Ectodermal cell (in vitro differentiated cells): Measurements from ENCODE around the gene DYRK4. TPM values are rescaled to one million over a fixed set of nuclear protein-coding genes. Genes with fewer than 3 reads are reported as not detected.
"Not testable (repeated sequence)": the region's sequence is repeated elsewhere in the genome, so short reads cannot be mapped to it uniquely, and the experiment has no call there.

Experiments
- H3K27ac ChIP-seq: 2 replicates; pipeline ENCODE4 v1.7.0; 2013; ENCODE audit warnings: mild to moderate bottlenecking, low read depth, low read length; ENCODE audit not compliant: insufficient read depth, poor library complexity, severe bottlenecking
- H3K27me3 ChIP-seq: 2 replicates; pipeline ENCODE4 v1.7.0; 2013; ENCODE audit warnings: mild to moderate bottlenecking, low read length; ENCODE audit not compliant: insufficient read depth, control insufficient read depth, poor library complexity, severe bottlenecking
- H3K36me3 ChIP-seq: one replicate; pipeline ENCODE4 v1.7.0; 2013; ENCODE audit warnings: low read length; ENCODE audit not compliant: control insufficient read depth, insufficient read depth
- H3K4me1 ChIP-seq: one replicate; pipeline ENCODE4 v1.7.0; 2013; ENCODE audit warnings: low read length; ENCODE audit not compliant: control insufficient read depth, insufficient read depth
- H3K4me3 ChIP-seq: 2 replicates; pipeline ENCODE4 v1.7.0; 2013; ENCODE audit warnings: low read depth, low read length, control low read depth; ENCODE audit not compliant: insufficient read depth
- H3K9me3 ChIP-seq: 2 replicates; pipeline ENCODE4 v1.7.0; 2013; ENCODE audit warnings: mild to moderate bottlenecking, low read length, moderate library complexity; ENCODE audit not compliant: control insufficient read depth
- WGBS, 2 experiments: methylation state at CpG; one replicate each; pipeline ENCODE4 v1.1.7; 2013; ENCODE audit warnings: missing lambda C conversion rate in 2 of 2; 5-methylcytosine and 5-hydroxymethylcytosine counted together
- polyA plus RNA-seq, 4 experiments: library from polyadenylated mRNA; stranded (reverse); fragments of 50-300 nt; gene quantifications; one replicate each; pipeline ENCODE4 v1.2.3, GENCODE V29; 2013

The DYRK4 gene, protein sequence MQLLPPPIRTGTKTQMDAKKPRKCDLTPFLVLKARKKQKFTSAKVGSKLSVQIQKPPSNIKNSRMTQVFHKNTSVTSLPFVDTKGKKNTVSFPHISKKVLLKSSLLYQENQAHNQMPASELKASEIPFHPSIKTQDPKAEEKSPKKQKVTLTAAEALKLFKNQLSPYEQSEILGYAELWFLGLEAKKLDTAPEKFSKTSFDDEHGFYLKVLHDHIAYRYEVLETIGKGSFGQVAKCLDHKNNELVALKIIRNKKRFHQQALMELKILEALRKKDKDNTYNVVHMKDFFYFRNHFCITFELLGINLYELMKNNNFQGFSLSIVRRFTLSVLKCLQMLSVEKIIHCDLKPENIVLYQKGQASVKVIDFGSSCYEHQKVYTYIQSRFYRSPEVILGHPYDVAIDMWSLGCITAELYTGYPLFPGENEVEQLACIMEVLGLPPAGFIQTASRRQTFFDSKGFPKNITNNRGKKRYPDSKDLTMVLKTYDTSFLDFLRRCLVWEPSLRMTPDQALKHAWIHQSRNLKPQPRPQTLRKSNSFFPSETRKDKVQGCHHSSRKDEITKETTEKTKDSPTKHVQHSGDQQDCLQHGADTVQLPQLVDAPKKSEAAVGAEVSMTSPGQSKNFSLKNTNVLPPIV
- 20.2 TPM for polyA plus RNA-seq (2013, experiment 1 of 4)
- polyA plus RNA-seq (2013, experiment 2 of 4), result 15.7 TPM
- polyA plus RNA-seq (2013, experiment 3 of 4), result 23.9 TPM
- polyA plus RNA-seq (2013, experiment 4 of 4), result 23.8 TPM

DNA sequence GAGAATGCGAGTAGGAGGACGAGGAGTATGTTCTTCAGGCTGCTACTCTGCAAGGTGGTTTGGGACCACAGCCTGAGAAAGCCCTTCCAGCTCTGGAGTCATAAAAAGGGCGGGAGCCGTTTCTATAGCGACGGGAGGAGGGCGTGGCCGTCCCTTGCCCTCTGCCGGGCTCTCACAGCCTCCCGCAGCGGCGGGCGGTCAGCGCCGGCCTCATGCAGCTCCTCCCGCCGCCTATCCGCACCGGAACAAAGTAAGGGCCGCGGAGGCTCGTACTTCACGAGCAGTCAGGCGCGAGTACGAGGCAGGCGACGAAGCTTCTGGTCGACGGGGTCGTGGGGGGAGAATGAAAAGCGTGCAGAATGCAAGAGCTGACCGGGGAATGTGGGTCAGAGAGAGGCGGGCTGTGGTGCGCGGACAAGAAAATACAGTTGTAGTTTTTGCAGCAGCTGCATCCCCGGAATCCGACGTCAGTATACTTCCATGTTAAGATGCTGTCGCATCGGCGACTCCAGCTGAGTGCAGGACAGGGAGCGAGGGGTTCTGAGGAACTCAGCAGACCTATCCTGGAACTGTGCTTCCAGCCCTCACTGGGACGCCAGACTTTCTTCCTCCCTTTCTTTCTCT is at the start of gene DYRK4:
DYRK4 (plus strand) TSS at position 175 of the 624 bp plus-strand sequence; CDS start at position 213, 38 bp downstream.
- H3K27me3 ChIP-seq, result peaks cover 12% of the 10 kb centered on the region
- H3K27ac ChIP-seq, result no peak within 1 kb of the TSS
- no peaks in the 10 kb centered on the region for H3K36me3 ChIP-seq
- H3K9me3 ChIP-seq, result no peaks in the 10 kb centered on the region
- H3K4me1 ChIP-seq, result peaks cover 4% of the 10 kb centered on the region
- H3K4me3 ChIP-seq, result no peak within 1 kb of the TSS
- 25% methylated on average over 44 of the region's 44 CpGs for WGBS, 2 experiments

DNA sequence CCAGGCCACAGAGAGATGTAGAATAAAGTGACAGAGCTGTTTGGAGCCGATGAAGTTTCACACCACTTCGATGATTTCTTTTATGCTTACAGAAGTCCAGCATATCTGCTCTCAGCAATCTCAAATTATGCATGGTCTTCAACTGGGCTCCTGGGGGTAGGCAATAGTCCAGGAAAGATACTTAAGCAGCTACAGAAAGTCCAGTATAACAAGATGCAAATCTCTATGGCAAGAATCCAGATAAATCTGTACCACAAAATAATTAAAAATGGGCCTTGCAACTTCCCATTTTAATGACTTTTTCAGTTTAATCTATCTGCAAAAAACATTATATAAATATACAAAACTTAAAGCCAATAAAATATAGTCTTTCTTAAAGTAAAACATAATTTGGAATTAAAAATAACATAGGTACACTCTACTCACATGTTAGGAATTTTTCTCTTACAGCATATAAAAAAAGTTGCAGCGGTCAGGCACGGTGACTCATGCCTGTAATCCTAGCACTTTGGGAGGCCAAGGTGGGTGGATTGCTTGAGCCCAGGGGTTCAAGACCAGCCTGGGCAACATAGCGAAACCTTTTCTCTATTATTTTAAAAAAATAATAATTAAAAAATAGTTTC is 43.8 kb upstream of the DYRK4 start:
- peaks cover 12% of the 10 kb centered on the region for H3K36me3 ChIP-seq
- H3K4me3 ChIP-seq, result no peak overlapping the region
- no peaks in the 10 kb centered on the region for H3K27me3 ChIP-seq
- 89 to 98% methylated on average over 4 of the region's 5 CpGs for WGBS, 2 experiments
- H3K9me3 ChIP-seq, result no peaks in the 10 kb centered on the region
- peaks cover 4% of the 10 kb centered on the region for H3K4me1 ChIP-seq
- H3K27ac ChIP-seq, result no peak overlapping the region

DNA sequence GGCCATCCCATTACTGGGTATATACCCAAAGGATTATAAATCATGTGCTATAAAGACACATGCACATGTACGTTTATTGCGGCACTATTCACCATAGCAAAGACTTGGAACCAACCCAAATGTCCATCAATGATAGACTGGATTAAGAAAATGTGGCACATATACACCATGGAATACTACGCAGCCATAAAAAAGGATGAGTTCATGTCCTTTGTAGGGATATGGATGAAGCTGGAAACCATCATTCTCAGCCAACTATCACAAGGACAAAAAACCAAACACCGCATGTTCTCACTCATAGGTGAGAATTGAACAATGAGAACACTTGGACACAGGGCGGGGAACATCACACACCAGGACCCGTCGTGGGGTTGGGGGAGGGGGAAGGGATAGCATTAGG is 38.6 kb upstream of the DYRK4 start:
- not testable (repeated sequence) for H3K4me1 ChIP-seq, H3K9me3 ChIP-seq, H3K4me3 ChIP-seq, H3K27ac ChIP-seq, H3K27me3 ChIP-seq
- WGBS, 2 experiments, result 94 to 98% methylated on average over 6 of the region's 7 CpGs
- peaks cover 13% of the 10 kb centered on the region for H3K36me3 ChIP-seq

DNA sequence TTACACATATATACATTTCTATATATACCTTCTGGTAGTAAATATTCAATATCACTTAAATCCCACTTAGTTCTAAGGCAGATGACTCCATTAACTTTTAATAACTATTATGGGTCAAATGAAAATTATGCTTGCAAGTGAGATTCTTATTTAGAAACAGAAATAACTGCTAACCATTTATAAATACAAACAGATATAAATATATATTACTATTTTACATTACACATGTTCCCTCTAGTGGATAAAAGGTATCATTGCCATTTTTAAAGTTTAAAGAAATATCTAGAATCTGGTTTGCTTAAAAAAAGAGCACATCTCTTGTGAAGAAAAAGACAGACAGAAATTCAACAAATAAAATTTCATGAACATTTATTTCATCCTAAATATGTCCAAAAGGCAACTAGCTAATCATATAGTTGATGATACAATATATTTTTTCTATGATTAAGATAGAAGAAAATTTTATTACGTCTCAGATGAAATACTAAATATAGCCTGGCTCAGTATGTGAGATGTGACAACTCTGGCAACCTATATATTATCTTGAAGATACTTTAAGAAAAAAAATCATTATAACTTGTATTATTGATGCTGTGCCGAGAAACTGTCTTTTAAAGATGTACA is 35.0 kb upstream of the DYRK4 start:
- H3K4me3 ChIP-seq, result no peak overlapping the region
- no peaks in the 10 kb centered on the region for H3K27me3 ChIP-seq
- no peak overlapping the region for H3K27ac ChIP-seq
- no peaks in the 10 kb centered on the region for H3K4me1 ChIP-seq
- H3K9me3 ChIP-seq, result no peaks in the 10 kb centered on the region
- peaks cover 6% of the 10 kb centered on the region for H3K36me3 ChIP-seq
- WGBS, 2 experiments, result 80 to 92% methylated on average over 1 of the region's 2 CpGs

DNA sequence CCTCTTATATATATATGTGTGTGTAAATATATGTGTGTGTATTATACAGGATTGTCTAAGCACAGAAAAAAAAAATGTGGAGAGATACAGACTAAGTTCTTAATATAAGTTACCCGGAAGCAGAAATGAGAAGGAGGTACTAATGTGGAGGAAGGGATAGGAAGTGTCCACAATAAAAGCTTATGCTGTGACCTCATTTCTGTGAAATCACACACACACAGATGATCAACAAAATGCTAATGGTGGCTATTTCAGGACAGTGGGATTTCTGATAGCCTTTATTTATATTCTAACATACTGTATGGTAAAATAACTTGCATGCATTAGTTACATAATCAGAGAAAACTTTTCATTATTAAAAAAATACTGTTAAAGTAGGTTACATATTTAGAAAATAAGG is 31.8 kb upstream of the DYRK4 start:
- WGBS, 2 experiments, result 93 to 95% methylated on average over 1 of the region's 1 CpG
- no peak overlapping the region for H3K27ac ChIP-seq
- H3K4me1 ChIP-seq, result no peaks in the 10 kb centered on the region
- H3K36me3 ChIP-seq, result peaks cover 4% of the 10 kb centered on the region
- no peaks in the 10 kb centered on the region for H3K9me3 ChIP-seq
- H3K4me3 ChIP-seq, result no peak overlapping the region
- no peaks in the 10 kb centered on the region for H3K27me3 ChIP-seq

DNA sequence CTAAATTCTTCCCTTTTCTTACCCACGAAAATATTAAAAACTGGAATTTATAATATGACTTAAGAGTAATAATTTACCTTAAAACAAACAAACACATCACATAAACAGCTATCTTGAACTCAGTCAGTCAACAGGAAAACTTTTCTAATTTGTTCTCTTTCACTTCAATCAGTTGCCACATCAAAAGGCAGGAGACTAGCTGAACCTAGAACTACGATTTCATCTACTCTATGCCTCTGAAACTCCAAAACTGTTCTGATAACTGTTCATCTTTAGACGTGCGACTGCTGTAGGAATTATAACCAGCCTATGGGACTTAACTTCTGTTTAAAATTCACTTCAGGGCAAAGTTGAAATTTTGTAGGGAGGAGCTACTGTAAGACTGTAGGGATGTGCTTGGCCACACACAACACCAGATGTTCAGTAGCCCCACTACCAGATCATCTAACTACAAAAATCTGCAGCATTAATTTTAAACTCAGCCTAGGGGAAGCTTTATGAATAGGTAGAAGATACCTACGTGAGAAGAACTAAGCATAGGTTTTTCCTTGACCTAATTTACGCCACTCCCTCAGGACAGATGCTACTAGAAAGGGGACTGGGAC is 30.9 kb upstream of the DYRK4 start:
- peaks cover 4% of the 10 kb centered on the region for H3K36me3 ChIP-seq
- no peaks in the 10 kb centered on the region for H3K4me1 ChIP-seq
- H3K4me3 ChIP-seq, result no peak overlapping the region
- no peaks in the 10 kb centered on the region for H3K9me3 ChIP-seq
- no peak overlapping the region for H3K27ac ChIP-seq
- no peaks in the 10 kb centered on the region for H3K27me3 ChIP-seq
- 93 to 96% methylated on average over 5 of the region's 6 CpGs for WGBS, 2 experiments

DNA sequence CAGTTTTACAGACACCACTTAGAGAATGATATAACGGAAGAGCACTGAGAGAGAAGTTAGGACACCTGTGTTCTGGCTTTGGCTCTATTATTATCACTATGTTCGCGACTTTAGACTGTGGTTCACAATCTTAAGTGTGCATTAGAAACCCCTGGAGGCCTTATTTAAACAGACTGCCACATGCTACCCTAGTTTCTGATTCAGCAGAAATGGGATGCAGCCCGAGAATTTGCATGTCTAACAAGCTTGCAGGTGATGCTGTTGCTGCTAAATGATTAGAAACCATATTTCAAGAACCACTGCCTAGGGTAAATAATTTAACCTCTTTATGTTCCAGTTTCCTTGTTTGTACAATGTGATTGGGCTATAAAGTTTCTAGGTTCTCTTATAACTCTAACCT is 26.9 kb upstream of the DYRK4 start:
- no peaks in the 10 kb centered on the region for H3K4me1 ChIP-seq
- H3K27me3 ChIP-seq, result no peaks in the 10 kb centered on the region
- no peak overlapping the region for H3K27ac ChIP-seq
- H3K9me3 ChIP-seq, result no peaks in the 10 kb centered on the region
- peaks cover 4% of the 10 kb centered on the region for H3K36me3 ChIP-seq
- no peak overlapping the region for H3K4me3 ChIP-seq
- WGBS, 2 experiments, result 96 to 98% methylated on average over 4 of the region's 4 CpGs

DNA sequence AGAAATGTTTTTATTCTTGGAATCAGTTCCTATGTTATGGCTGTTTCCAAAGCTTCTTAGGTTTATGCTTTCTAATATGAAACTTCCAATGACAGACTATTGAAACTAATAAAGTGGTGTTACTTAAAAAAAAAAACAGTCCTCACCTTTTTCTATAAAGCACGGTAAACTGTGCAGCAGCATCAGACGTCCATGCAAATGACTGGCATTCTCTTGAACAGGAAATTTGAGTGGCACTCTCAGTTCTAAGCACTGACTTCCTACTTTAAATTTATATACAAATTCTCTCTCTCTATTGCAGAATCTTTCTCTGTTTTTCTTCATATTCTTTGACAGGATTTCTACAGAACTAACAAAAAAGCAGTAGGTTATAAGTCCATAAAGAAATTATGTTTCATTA is 26.1 kb upstream of the DYRK4 start:
- Histone ChIP-seq H3K9me3 (no peaks in the 10 kb centered on the region), H3K27ac (no peak overlapping the region), H3K36me3 (peaks cover 4% of the 10 kb centered on the region), H3K4me3 (no peak overlapping the region), H3K4me1 (no peaks in the 10 kb centered on the region), H3K27me3 (no peaks in the 10 kb centered on the region)
- WGBS, 2 experiments, result 89 to 93% methylated on average over 2 of the region's 2 CpGs

DNA sequence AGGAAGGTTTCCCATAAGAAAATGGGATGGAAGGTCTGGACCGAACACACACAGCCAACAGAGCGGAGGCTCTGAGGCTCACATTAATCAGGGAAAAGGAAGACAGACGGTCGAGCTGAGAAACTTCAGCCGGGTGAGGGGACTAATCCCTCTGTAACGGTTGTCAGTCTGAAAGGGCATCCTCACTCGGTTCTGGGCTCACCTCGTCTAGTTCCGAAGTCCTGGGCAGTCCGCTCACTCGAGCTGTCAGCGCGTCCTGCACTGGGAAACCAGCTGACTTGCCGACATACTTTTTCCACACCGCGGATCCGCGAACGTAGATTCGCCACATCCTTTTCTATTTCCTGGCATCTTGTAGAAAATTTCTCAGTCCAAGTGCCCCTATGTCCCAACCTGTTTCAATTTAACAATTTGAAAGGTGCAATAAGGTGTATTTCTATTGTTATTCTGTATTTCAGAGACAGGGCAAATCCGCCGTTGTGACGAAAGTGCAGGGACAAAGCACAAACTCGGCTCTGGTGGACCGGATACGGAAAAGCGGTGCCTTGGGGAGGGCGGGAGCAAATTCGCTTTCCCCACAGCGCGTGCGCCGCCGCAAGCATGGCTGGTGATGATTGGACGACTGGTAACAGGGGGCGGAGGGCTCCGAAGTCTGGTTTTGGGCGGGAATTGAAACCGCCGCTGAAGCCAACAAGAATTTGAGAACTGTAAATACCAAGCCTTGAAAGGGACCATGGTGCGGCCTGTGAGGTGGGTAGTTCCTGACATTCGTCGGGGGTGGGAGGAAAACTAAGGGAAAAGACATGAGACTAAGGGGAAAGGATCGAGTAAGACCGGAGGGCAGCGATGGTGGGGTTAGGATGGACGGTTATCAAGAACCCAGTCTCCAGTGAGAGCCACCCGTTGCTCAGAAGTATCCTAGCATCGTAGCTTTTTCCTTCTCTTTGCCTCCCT is 23.5 kb upstream of the DYRK4 start, which contains the start of gene RAD51AP1:
RAD51AP1 (plus strand) TSS at position 684 of the 954 bp plus-strand sequence; CDS start at position 734, 50 bp downstream.
- peak within 1 kb of the TSS; percentile 98 for H3K4me3 ChIP-seq
- H3K27me3 ChIP-seq, result no peaks in the 10 kb centered on the region
- H3K9me3 ChIP-seq, result no peaks in the 10 kb centered on the region
- peak within 1 kb of the TSS; percentile 92 for H3K27ac ChIP-seq
- H3K4me1 ChIP-seq, result no peaks in the 10 kb centered on the region
- WGBS, 2 experiments, result 0 to 1% methylated on average over 49 of the region's 49 CpGs
- peaks cover 4% of the 10 kb centered on the region for H3K36me3 ChIP-seq
